Small intestine (tissue), 7 donors: Measurements from ENCODE around the gene DMAC2L. TPM values are rescaled to one million over a fixed set of nuclear protein-coding genes. Genes with fewer than 3 reads are reported as not detected.

ENCODE experiments used
- DNase-seq, 2 donors: peaks; one replicate each; pipeline versions ENCODE4 v3.0.0 to v3.0.0-alpha.2; 2013
- FAIRE-seq: peaks from 2 replicates; lab custom pipeline; 2012; peaks lifted over from hg19 to GRCh38; lab: Jason Lieb, UNC
- H3K27ac ChIP-seq, 3 donors: one replicate each; pipeline ENCODE4 v1.5.1; 2013; ENCODE audit warnings: low read length in 2 of 3, mild to moderate bottlenecking in 2 of 3, control low read depth in 1 of 3, inconsistent platforms in 1 of 3, low read depth in 1 of 3, moderate library complexity in 1 of 3
- H3K27me3 ChIP-seq, 3 donors: one replicate each; pipeline ENCODE4 v1.6.1; 2013; ENCODE audit warnings: low read length in 3 of 3, inconsistent platforms in 1 of 3; ENCODE audit not compliant: control insufficient read depth in 3 of 3, insufficient read depth in 3 of 3
- H3K36me3 ChIP-seq, 3 donors: one replicate each; pipeline ENCODE4 v1.6.1; 2013; ENCODE audit warnings: low read length in 3 of 3, inconsistent platforms in 1 of 3, low read depth in 1 of 3, mild to moderate bottlenecking in 1 of 3, moderate library complexity in 1 of 3; ENCODE audit not compliant: control insufficient read depth in 3 of 3, insufficient read depth in 2 of 3
- H3K4me1 ChIP-seq, 3 donors: one replicate each; pipeline ENCODE4 v1.6.1; 2013; ENCODE audit warnings: low read length in 2 of 3, inconsistent platforms in 1 of 3, low read depth in 1 of 3, mild to moderate bottlenecking in 1 of 3, moderate library complexity in 1 of 3; ENCODE audit not compliant: control insufficient read depth in 3 of 3, insufficient read depth in 2 of 3
- H3K4me3 ChIP-seq, 3 donors: one replicate each; pipeline ENCODE4 v1.5.1; 2013; ENCODE audit warnings: low read length in 3 of 3, control low read depth in 1 of 3, inconsistent platforms in 1 of 3, low read depth in 1 of 3, mild to moderate bottlenecking in 1 of 3, moderate library complexity in 1 of 3
- H3K9me3 ChIP-seq, 2 donors: one replicate each; pipeline ENCODE4 v1.6.1; 2013; ENCODE audit warnings: low read depth in 1 of 2, low read length in 1 of 2; ENCODE audit not compliant: control insufficient read depth in 2 of 2, insufficient read depth in 1 of 2
- WGBS, 3 donors: extraction: QIAGEN DNeasy Blood & Tissue Kit; methylation state at CpG; one replicate each; pipeline ENCODE4 v1.1.7; 2013; 5-methylcytosine and 5-hydroxymethylcytosine counted together
- polyA plus RNA-seq, 4 donors: library from polyadenylated mRNA; stranded (reverse) in 3 of 4; unstranded in 1 of 4; fragments of 200-250 nt in 3 of 4; fragments of 120-200 nt in 1 of 4; gene quantifications; one replicate each; pipeline versions ENCODE4 v1.2.1 to v1.2.3, GENCODE V29; 2013
- donor health status: healthy with polysubstance abuse.
- donor health status: control.
- donor health status: control.
- donor health status: Bipolar disorder and iron deficiency.
- donor health status: healthy.

The DMAC2L gene
- polyA plus RNA-seq, 4 donors: 13.6 to 27.0 (median 17.8) TPM

GRCh38 chr14:50290306-50290705, 21.8 kb upstream of the DMAC2L start:
- DNase-seq: no peak
- H3K36me3 ChIP-seq: peaks cover 0 to 6% (median 0%) of the 10 kb centered on the region in 3 donors
- whole genome bisulfite sequencing, 3 donors: 88 to 97% (median 96%) methylated on average over 5 of the region's 5 CpGs
- H3K27me3 ChIP-seq: no peaks in the 10 kb centered on the region
- H3K9me3 ChIP-seq: no peaks in the 10 kb centered on the region
- no peak overlapping the region for H3K27ac ChIP-seq
- FAIRE-seq: no peak
- H3K4me3 ChIP-seq: no peak overlapping the region
- H3K4me1 ChIP-seq: no peaks in the 10 kb centered on the region

DNA sequence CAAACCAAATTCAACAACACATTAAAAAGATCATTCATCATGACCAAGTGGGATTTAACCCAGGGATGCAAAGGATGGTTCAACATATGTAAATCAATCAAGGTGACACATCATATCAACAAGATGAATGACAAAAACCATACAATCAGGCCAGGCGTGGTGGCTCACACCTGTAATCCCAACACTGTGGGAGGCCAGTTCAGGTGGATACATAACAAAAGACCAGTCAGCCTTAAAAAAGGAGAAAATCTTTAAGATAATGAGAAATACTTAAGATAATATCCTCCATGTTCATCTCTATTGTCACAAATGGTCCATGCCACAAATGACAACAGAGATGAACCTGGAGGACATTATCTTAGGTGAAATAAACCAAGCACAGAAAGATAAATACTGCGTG, 12.5 kb upstream of the DMAC2L start:
- WGBS, 3 donors: 93 to 97% (median 97%) methylated on average over 2 of the region's 2 CpGs
- no peaks in the 10 kb centered on the region for H3K9me3 ChIP-seq
- no peak overlapping the region for H3K4me3 ChIP-seq
- FAIRE-seq (no peak), DNase-seq (no peak)
- no peaks in the 10 kb centered on the region for H3K27me3 ChIP-seq
- no peaks in the 10 kb centered on the region for H3K4me1 ChIP-seq
- H3K27ac ChIP-seq: no peak overlapping the region
- peaks cover 0 to 8% (median 0%) of the 10 kb centered on the region in 3 donors for H3K36me3 ChIP-seq

DNA sequence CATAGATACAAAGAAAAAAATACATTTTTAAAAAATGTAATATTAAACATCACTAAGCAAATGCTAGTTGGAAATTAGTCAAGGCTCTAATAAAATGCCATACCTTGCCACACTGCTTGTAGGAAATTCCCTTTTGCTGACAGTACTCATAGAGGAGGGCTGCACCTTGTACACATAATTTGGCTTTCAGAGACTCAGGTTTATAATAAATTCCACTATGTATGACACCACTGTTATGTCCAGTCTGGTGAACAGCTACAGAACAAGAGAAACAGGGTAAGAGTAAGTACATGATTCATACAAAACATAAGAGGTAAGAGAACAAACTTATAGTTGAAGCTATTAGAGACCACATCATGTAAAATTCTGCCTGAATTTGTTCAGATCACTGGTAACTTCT, 10.2 kb upstream of the DMAC2L start:
- FAIRE-seq (no peak), DNase-seq (no peak)
- H3K27ac ChIP-seq: no peak overlapping the region
- H3K4me3 ChIP-seq: no peak overlapping the region
- no peaks in the 10 kb centered on the region for H3K27me3 ChIP-seq
- H3K9me3 ChIP-seq: no peaks in the 10 kb centered on the region
- no peaks in the 10 kb centered on the region for H3K4me1 ChIP-seq
- H3K36me3 ChIP-seq: peaks cover 0 to 8% (median 0%) of the 10 kb centered on the region in 3 donors

- no peak for FAIRE-seq
- H3K9me3 ChIP-seq: no peaks in the 10 kb centered on the region
- peaks cover 0 to 5% (median 0%) of the 10 kb centered on the region in 3 donors for H3K36me3 ChIP-seq
- peak; percentile 57 to 79 for DNase-seq
- H3K4me3 ChIP-seq: no peak overlapping the region
- no peaks in the 10 kb centered on the region for H3K4me1 ChIP-seq
- WGBS, 3 donors: 78 to 88% (median 87%) methylated on average over 7 to 8 of the region's 8 CpGs
- no peak overlapping the region for H3K27ac ChIP-seq
- H3K27me3 ChIP-seq: no peaks in the 10 kb centered on the region
Observed at GRCh38 chr14:50303744-50304471, 8.2 kb upstream of the DMAC2L start.

DNA sequence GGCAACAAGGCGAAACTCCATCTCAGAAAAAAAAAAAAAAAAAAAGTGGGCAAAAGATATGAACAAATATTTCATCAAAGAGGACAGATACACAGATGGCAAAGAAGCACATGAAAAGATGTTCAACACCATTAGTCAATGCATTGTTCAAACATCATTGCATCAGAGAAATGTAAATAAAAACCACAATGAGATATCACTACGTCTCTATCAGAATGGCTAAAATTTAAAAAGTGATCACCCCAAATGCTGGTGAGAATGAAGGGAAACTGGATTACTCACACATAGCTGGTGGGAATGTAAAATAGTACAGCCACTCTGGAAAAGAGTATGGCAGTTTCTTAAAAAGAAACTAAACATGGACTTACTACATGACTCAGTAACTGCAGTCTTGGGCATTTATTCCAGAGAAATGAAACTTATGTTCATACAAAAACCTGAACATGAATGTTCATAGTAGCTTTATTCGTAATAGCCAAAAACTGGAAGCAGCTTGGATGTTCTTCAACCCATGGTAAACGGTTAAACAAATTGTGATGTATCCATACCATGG, 3.7 kb upstream of the DMAC2L start:
- DNase-seq (no peak), FAIRE-seq (no peak)
- H3K27me3 ChIP-seq: no peaks in the 10 kb centered on the region
- H3K36me3 ChIP-seq: peaks cover 0 to 1% (median 0%) of the 10 kb centered on the region in 3 donors
- WGBS, 3 donors: 76 to 85% (median 84%) methylated on average over 4 of the region's 4 CpGs
- peaks cover 0 to 4% (median 4%) of the 10 kb centered on the region in 3 donors for H3K4me1 ChIP-seq
- no peak overlapping the region for H3K27ac ChIP-seq
- H3K9me3 ChIP-seq: no peaks in the 10 kb centered on the region
- H3K4me3 ChIP-seq: no peak overlapping the region

GRCh38 chr14:50310445-50310844, 1.7 kb upstream of the DMAC2L start:
- peaks cover 0 to 3% (median 2%) of the 10 kb centered on the region in 3 donors for H3K36me3 ChIP-seq
- peaks cover 0 to 4% of the 10 kb centered on the region in 2 donors for H3K9me3 ChIP-seq
- no peak for DNase-seq
- H3K4me1 ChIP-seq: peaks cover 0 to 6% (median 6%) of the 10 kb centered on the region in 3 donors
- no peak for FAIRE-seq
- no peaks in the 10 kb centered on the region for H3K27me3 ChIP-seq
- 87 to 92% (median 90%) methylated on average over 4 of the region's 4 CpGs for WGBS, 3 donors
- H3K27ac ChIP-seq: no peak overlapping the region
- no peak overlapping the region for H3K4me3 ChIP-seq

DNA sequence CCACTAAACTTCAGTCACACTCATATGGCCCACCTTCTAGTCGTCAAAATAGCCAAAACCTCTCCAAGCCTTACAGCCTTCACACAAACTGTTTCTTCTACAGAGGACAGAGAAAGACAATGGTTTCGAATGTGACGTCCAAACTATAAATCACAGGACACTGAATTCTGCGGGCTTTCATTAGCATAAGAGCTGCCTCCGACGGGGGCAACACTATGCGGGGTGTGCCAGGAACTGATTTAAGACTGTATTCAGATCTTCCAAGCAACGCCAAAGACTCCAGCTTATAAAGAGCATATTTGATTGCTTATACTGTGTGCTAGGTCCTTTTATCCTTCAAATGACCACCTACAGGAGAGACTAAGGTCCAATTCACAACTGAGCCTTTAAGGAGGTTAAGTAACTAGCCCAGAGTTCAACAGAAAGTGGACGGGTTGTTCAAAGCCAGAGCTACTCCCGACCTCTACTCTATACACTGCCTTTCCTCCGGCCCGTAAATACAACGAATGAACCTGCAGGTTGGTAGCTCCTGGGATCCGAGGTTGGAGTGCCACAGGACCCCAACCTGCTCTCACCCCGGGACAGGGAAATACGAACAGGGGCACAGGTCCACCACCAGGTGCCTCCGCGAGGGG, 670 bp upstream of the DMAC2L start:
- Histone ChIP-seq H3K4me1 (peaks cover 0 to 6% (median 6%) of the 10 kb centered on the region in 3 donors), H3K27me3 (no peaks in the 10 kb centered on the region), H3K27ac (peak overlapping the region; percentile 76 to 100 (median 96)), H3K36me3 (peaks cover 0 to 3% (median 2%) of the 10 kb centered on the region in 3 donors), H3K4me3 (peak overlapping the region; percentile 54 to 89 (median 74)), H3K9me3 (peaks cover 0 to 4% of the 10 kb centered on the region in 2 donors)
- 2 to 4% (median 2%) methylated on average over 18 of the region's 18 CpGs for WGBS, 3 donors
- no peak for DNase-seq
- no peak for FAIRE-seq

DNA sequence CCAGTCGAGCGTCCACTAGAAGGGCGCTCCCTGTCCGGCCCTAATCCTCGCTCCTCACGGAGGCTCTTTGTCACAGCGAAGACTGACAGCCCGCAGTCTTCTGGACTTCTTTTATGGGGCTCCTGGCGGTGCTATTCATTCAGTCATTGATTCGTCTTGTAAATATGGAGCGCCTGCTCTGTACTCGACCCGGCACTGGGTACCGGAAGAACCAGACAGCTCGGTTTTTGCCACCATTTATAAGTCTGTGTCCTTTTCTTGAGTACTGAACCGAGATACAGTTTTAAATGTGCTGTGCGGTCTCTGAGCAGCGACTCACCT, 570 bp downstream of the DMAC2L start:
- WGBS, 3 donors: 1 to 3% (median 2%) methylated on average over 18 of the region's 18 CpGs
- no peaks in the 10 kb centered on the region for H3K27me3 ChIP-seq
- H3K27ac ChIP-seq: peak overlapping the region; percentile 62 to 100 (median 96)
- peaks cover 0 to 3% (median 2%) of the 10 kb centered on the region in 3 donors for H3K36me3 ChIP-seq
- peaks cover 0 to 4% of the 10 kb centered on the region in 2 donors for H3K9me3 ChIP-seq
- no peak for DNase-seq
- FAIRE-seq: no peak
- peak overlapping the region; percentile 54 to 89 (median 74) for H3K4me3 ChIP-seq
- peaks cover 0 to 6% (median 6%) of the 10 kb centered on the region in 3 donors for H3K4me1 ChIP-seq
